ENCODE data around the gene GALNT11.
"Not testable (repeated sequence)": the region's sequence is repeated elsewhere in the genome, so short reads cannot be mapped to it uniquely, and the experiment has no call there.

Gene GALNT11

GRCh38 chr7:152035817-152036216 lies 10.3 kb downstream of the GALNT11 start:
- Histone ChIP-seq H3K4me1 (ENCODE audit: control insufficient read depth in 1 of 2, insufficient read depth in 1 of 2, low read depth in 1 of 2, low read length in 1 of 2) (peaks cover 0 to 4% of the 10 kb centered on the region in 2 experiments), H3K9me3 (peaks cover 13% of the 10 kb centered on the region), H3K4me3 (ENCODE audit: low read depth in 1 of 2, low read length in 1 of 2) (no peak overlapping the region), H3K27me3 (no peaks in the 10 kb centered on the region), H3K27ac (no peak overlapping the region), H3K36me3 (no peaks in the 10 kb centered on the region)
- no peak for TF ChIP-seq CTCF (IDR thresholded peaks at IDR 0.05)

- H3K27me3 ChIP-seq; H3K27ac ChIP-seq; H3K4me3 ChIP-seq (ENCODE audit: low read depth in 1 of 2, low read length in 1 of 2); H3K4me1 ChIP-seq (ENCODE audit: control insufficient read depth in 1 of 2, insufficient read depth in 1 of 2, low read depth in 1 of 2, low read length in 1 of 2); H3K36me3 ChIP-seq: not testable (repeated sequence)
- H3K9me3 ChIP-seq = peaks cover 13% of the 10 kb centered on the region
Observed at GRCh38 chr7:152038410-152038809, 12.9 kb downstream of the GALNT11 start.

GRCh38 chr7:152043086-152043485 lies 17.6 kb downstream of the GALNT11 start:
- not testable (repeated sequence) for H3K36me3 ChIP-seq; H3K4me3 ChIP-seq (ENCODE audit: low read depth in 1 of 2, low read length in 1 of 2); H3K4me1 ChIP-seq (ENCODE audit: control insufficient read depth in 1 of 2, insufficient read depth in 1 of 2, low read depth in 1 of 2, low read length in 1 of 2); H3K27me3 ChIP-seq; H3K9me3 ChIP-seq; H3K27ac ChIP-seq

- H3K36me3 ChIP-seq; H3K9me3 ChIP-seq; H3K4me1 ChIP-seq (ENCODE audit: control insufficient read depth in 1 of 2, insufficient read depth in 1 of 2, low read depth in 1 of 2, low read length in 1 of 2): not testable (repeated sequence)
Observed at GRCh38 chr7:152044909-152045308, 19.4 kb downstream of the GALNT11 start.

GRCh38 chr7:152046531-152046930 lies 21.1 kb downstream of the GALNT11 start:
- no peak for TF ChIP-seq CTCF (IDR thresholded peaks at IDR 0.05)

More at GRCh38 chr7:152044909-152045308, 19.4 kb downstream of the GALNT11 start:
- H3K27ac ChIP-seq; H3K27me3 ChIP-seq; H3K4me3 ChIP-seq (ENCODE audit: low read depth in 1 of 2, low read length in 1 of 2): not testable (repeated sequence)

GRCh38 chr7:152048051-152048450 lies 22.6 kb downstream of the GALNT11 start:
- no peaks in the 10 kb centered on the region for H3K27me3 ChIP-seq
- H3K27ac ChIP-seq = no peak overlapping the region
- H3K4me3 ChIP-seq (ENCODE audit: low read depth in 1 of 2, low read length in 1 of 2) = no peak overlapping the region
- no peak for TF ChIP-seq CTCF (IDR thresholded peaks at IDR 0.05)
- no peaks in the 10 kb centered on the region for H3K9me3 ChIP-seq
- H3K4me1 ChIP-seq (ENCODE audit: control insufficient read depth in 1 of 2, insufficient read depth in 1 of 2, low read depth in 1 of 2, low read length in 1 of 2) = no peaks in the 10 kb centered on the region
- H3K36me3 ChIP-seq = no peaks in the 10 kb centered on the region

More at GRCh38 chr7:152046531-152046930, 21.1 kb downstream of the GALNT11 start:
- no peak overlapping the region for H3K4me3 ChIP-seq (ENCODE audit: low read depth in 1 of 2, low read length in 1 of 2)
- no peak overlapping the region for H3K27ac ChIP-seq
- no peaks in the 10 kb centered on the region for H3K27me3 ChIP-seq
- H3K4me1 ChIP-seq (ENCODE audit: control insufficient read depth in 1 of 2, insufficient read depth in 1 of 2, low read depth in 1 of 2, low read length in 1 of 2) = no peaks in the 10 kb centered on the region
- no peaks in the 10 kb centered on the region for H3K9me3 ChIP-seq
- no peaks in the 10 kb centered on the region for H3K36me3 ChIP-seq

GRCh38 chr7:152050547-152050971 lies 25.1 kb downstream of the GALNT11 start:
- Histone ChIP-seq H3K4me3 (ENCODE audit: low read depth in 1 of 2, low read length in 1 of 2) (no peak overlapping the region), H3K27me3 (no peaks in the 10 kb centered on the region), H3K36me3 (no peaks in the 10 kb centered on the region), H3K4me1 (ENCODE audit: control insufficient read depth in 1 of 2, insufficient read depth in 1 of 2, low read depth in 1 of 2, low read length in 1 of 2) (no peaks in the 10 kb centered on the region), H3K9me3 (no peaks in the 10 kb centered on the region), H3K27ac (no peak overlapping the region)
- TF ChIP-seq CTCF (IDR thresholded peaks at IDR 0.05) = no peak

All from neutrophil (primary cell).